EL (cell line): ENCODE measurements around the gene FNDC5.
A peak's percentile ranks its signal among the peaks of the same experiment; 100 is the strongest.

Experiments
- DNase-seq: peaks from one replicate; pipeline ENCODE4 v3.0.0-alpha.2; 2016

FNDC5 gene

GRCh38 chr1:32897082-32898049 is 26.7 kb upstream of the FNDC5 start:
- no peak for DNase-seq

- DNase-seq = no peak
These were observed 25.7 kb upstream of the FNDC5 start for GRCh38 chr1:32896451-32896850.

- DNase-seq = no peak
These were observed 24.9 kb upstream of the FNDC5 start for GRCh38 chr1:32895325-32896215.

- DNase-seq = no peak
These were observed 24.0 kb upstream of the FNDC5 start for GRCh38 chr1:32894681-32895080.

GRCh38 chr1:32894019-32894600 is 23.4 kb upstream of the FNDC5 start:
- no peak for DNase-seq

- DNase-seq = peak; percentile 66
These were observed 22.7 kb upstream of the FNDC5 start for GRCh38 chr1:32893198-32894018.

GRCh38 chr1:32892368-32893197 is 21.9 kb upstream of the FNDC5 start:
- DNase-seq = peak; percentile 51

- DNase-seq = no peak
These were observed 20.9 kb upstream of the FNDC5 start for GRCh38 chr1:32891630-32892029.

GRCh38 chr1:32891241-32891570 is 20.5 kb upstream of the FNDC5 start:
- no peak for DNase-seq

- DNase-seq = no peak
These were observed 20.0 kb upstream of the FNDC5 start for GRCh38 chr1:32890516-32891240.

GRCh38 chr1:32889731-32890278 is 19.1 kb upstream of the FNDC5 start:
- DNase-seq = no peak

GRCh38 chr1:32888677-32889420 is 18.1 kb upstream of the FNDC5 start:
- DNase-seq = no peak

- DNase-seq = no peak
These were observed 17.4 kb upstream of the FNDC5 start for GRCh38 chr1:32888134-32888533.

- no peak for DNase-seq
These were observed 16.9 kb upstream of the FNDC5 start for GRCh38 chr1:32887623-32888022.

GRCh38 chr1:32886828-32887414 is 16.2 kb upstream of the FNDC5 start:
- no peak for DNase-seq

GRCh38 chr1:32886004-32886827 is 15.5 kb upstream of the FNDC5 start, which contains the start of gene HPCA:
Gene HPCA (plus strand): TSS chr1:32886491. CDS start chr1:32888899, 2,408 bp downstream.
- DNase-seq = peak; percentile 44

- DNase-seq = no peak
These were observed 14.9 kb upstream of the FNDC5 start for GRCh38 chr1:32885676-32886003.

- DNase-seq = no peak
These were observed 14.0 kb upstream of the FNDC5 start for GRCh38 chr1:32884726-32885125.

- DNase-seq = no peak
These were observed 13.3 kb upstream of the FNDC5 start for GRCh38 chr1:32884032-32884372.
